ENCODE measurements around the gene GPR183.
"Not testable (repeated sequence)": the region's sequence is repeated elsewhere in the genome, so short reads cannot be mapped to it uniquely, and the experiment has no call there.

GRCh38 chr13:99249606-99250005, 57.6 kb downstream of the GPR183 start:
- TF ChIP-seq, protein P1, sequence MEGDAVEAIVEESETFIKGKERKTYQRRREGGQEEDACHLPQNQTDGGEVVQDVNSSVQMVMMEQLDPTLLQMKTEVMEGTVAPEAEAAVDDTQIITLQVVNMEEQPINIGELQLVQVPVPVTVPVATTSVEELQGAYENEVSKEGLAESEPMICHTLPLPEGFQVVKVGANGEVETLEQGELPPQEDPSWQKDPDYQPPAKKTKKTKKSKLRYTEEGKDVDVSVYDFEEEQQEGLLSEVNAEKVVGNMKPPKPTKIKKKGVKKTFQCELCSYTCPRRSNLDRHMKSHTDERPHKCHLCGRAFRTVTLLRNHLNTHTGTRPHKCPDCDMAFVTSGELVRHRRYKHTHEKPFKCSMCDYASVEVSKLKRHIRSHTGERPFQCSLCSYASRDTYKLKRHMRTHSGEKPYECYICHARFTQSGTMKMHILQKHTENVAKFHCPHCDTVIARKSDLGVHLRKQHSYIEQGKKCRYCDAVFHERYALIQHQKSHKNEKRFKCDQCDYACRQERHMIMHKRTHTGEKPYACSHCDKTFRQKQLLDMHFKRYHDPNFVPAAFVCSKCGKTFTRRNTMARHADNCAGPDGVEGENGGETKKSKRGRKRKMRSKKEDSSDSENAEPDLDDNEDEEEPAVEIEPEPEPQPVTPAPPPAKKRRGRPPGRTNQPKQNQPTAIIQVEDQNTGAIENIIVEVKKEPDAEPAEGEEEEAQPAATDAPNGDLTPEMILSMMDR (IDR thresholded peaks at IDR 0.05), result not testable (repeated sequence)
- TF ChIP-seq POLR2A (IDR thresholded peaks at IDR 0.05), result not testable (repeated sequence)

Measured in vagina (tissue), 2 donors.